G401 (cell line): ENCODE measurements around the gene OR56A5. TPM values are rescaled to one million over a fixed set of nuclear protein-coding genes. Genes with fewer than 3 reads are reported as not detected.
"Not testable (repeated sequence)": the region's sequence is repeated elsewhere in the genome, so short reads cannot be mapped to it uniquely, and the experiment has no call there.

Source experiments
- DNase-seq: peaks from one replicate; pipeline ENCODE4 v3.0.0-alpha.2; 2015; ENCODE audit warnings: low spot score
- in situ Hi-C: cut with HindIII; loops from 2 replicates; pipeline ENCODE4 v1.10.0; 2016; ENCODE audit warnings: low sequenced_read_pairs, mixed read lengths
- total RNA-seq: library from RNA; depleted of rRNA; stranded (reverse); fragments of >200 nt; shearing (Covaris generic); gene quantifications from 2 replicates; pipeline ENCODE4 v1.2.3, GENCODE V29; 2014; rRNA removed

OR56A5 gene, protein sequence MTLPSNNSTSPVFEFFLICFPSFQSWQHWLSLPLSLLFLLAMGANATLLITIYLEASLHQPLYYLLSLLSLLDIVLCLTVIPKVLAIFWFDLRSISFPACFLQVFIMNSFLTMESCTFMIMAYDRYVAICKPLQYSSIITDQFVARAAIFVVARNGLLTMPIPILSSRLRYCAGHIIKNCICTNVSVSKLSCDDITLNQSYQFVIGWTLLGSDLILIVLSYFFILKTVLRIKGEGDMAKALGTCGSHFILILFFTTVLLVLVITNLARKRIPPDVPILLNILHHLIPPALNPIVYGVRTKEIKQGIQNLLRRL
- total RNA-seq: not detected in 2 replicates

DNA sequence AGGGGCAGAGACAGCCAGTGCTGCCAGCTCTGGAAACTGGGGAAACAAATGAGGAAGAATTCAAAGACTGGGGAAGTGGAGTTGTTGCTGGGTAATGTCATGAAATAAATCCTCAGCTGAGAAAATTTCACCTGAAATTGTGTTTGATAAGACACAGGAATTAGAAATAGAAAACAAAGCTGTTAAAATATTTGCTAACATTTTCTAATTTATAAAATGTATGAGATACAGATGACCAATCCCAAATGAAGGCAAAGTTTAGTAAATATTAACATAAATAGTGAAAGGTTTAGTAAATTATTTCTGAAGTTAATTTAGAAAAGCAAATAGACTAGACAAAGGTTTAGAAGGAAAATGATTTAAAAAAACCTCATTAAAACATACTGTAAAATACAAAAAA is at the start of gene OR56A5:
Gene OR56A5 (minus strand): TSS at position 101 of the 400 bp plus-strand sequence. CDS start 0 bp downstream, at position 101.
- DNase-seq: no peak
- in situ Hi-C loops: no loop called here

DNA sequence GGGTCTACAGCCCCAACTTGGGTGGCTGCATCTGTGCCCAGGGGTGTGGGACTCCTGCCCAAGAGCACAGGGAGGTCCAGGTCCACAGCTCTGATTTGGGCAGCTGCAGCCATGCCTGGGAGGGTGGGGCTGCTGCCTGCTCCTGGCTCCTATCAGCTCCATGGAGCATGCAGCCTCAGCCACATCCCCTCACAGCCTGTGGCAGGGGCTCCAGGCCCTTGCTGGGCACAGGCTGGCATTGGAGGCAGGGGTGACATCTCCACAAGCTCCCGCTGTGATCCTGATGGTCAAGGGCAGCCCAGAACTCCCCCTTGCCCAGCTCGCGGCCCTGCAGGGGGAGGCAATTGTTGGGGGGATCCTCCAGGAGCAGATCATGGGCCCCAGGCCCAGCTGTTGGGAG is 44.7 kb upstream of the OR56A5 start:
- in situ Hi-C loops: no loop called here
- DNase-seq: no peak

DNA sequence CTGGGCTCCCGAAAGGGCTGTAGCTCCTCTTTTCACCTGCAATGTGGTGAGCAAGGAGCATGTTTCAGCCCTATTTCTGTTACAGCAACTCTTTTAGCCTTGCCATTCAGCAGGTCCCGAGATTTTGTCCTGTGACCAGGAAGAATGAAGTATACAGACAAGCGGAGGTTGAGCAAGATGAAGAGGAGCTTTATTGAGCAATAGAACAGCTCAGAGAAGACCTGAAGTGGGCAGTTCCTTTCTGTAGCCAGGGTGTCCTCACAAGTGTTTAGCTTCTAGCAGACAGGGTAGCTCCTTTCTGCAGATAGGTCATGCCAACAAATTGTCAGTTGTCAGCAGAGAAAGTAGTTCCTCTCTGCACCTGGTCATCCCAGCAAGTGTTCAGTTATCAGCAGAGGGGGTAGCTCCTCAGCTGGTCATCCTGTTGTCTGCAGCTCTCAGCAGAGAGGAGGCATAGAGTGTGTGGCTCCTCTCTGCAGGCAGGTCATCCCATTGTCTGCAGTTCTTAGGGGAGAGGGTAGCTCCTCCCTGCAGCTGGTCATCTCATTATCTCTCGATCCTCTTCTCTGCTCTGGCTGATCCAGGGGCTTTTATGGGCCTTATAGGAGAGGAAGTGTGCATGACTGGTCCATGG is 43.9 kb upstream of the OR56A5 start:
- in situ Hi-C loops: no loop called here
- DNase-seq: no peak

DNA sequence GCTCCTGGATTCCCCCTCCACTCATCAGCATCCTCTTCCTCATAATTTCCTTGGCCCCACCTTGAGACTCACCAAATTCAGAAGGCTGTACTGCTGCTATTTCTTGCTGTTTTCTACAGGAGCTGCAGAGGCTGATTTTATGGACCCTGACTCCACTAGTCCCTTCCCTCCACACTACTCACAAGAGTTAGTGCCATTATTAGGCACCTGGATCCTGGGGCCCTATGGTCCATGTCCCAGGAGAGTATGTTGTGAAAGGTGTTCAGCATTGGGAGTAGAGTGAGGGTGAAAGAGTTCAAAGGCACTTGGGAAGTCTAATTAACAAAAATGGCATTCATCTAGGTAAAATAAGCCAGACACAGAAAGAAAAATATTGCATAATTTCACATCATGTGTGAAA is 38.6 kb upstream of the OR56A5 start, which contains the start of gene OR56A4:
Gene OR56A4 (minus strand): TSS at position 101 of the 400 bp plus-strand sequence. CDS start 3,954 bp downstream, outside the sequence.
- no peak for DNase-seq
- in situ Hi-C loops: no loop called here

DNA sequence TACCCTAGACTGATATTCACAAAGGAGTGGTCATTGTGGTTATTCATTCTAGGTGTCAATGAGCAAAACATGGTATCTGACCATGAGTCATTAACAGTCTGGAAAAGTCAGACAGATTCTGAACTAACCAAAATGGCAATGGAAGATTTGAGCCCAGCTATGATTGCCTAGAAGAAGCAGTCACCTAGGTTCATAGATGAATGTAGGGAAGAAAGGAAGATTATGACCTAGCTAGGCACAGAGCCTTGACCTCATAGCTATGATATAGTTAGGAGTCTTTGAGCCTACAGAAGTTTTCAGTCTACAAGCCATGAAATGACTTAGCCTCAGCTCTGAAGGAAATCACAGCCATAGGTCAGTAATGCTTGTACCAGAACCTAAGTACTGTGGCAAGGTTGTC is 38.1 kb upstream of the OR56A5 start:
- no peak for DNase-seq
- in situ Hi-C loops: no loop called here

DNA sequence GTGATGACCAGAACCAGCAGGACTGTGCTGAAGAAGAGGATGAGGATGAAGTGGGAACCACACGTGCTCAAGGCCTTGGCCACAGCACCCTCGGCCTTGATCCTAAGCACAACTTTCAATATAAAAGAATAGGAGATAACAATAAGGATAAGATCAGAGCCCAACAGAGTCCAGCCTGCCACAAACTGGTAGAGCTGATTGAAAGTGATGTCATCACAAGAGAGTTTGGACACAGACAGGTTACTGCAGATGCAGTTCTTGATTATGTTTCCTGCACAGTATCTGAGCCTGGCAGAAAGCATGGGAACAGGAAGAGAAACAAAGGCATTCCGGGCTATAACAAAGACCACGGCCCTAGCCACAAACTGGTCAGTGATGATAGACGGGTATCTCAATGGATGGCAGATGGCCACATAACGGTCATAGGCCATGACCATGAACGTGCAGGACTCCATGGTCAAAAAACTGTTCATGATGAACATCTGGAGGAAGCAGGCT is 34.0 kb upstream of the OR56A5 start:
- DNase-seq: no peak
- in situ Hi-C loops: no loop called here

DNA sequence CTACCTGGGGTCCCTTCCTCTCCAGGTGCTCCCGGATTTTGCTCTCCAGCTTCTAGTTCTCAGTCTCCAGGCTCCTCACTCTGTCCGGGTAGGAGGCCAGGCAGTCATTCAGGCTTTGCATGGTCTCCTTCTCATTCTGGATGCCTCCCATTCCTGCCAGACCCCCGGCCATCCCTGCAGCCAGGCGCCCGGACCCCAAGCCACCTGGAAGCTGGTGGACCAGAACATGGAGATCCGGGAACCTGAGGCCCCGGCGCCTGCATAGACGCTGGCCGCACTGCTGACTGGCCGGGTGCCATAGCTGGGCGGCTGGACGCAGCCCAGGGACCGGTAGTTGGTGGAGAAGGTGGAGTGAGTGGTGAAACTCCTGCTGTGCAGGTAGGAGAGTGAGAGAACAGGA is 26.5 kb upstream of the OR56A5 start:
- in situ Hi-C loops: no loop called here
- DNase-seq: no peak

DNA sequence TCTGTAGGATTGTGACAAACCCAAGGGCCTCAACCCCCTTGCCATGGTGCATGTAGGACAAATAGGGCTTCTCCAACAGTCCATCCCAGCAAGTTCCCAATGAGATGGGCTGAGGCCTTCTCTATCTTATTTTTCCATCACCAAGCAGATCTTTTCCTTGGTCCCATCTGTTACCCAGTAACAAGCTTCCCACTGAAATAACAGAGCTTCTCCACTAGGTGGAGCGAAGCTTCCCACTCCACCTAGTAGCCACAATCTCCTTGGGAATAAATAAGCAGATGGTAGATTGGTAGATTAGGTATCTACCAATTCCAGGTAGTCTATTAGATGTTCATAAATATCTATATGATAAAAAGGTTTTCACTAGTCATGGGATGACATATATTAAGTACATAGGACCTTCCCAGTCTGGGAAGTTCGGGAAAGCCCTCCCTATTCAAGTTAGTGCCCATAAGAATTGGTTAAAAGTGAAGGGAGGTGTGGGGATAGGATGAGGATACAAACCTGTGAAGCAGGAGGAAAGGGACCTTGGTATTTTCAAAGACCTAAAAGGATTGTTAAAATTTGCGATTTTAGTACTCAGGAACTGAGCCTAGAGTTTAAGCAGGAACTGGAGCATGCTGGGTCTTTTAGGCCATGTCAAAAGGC is 24.4 kb upstream of the OR56A5 start:
- in situ Hi-C loops: no loop called here
- peak; percentile 49 for DNase-seq

DNA sequence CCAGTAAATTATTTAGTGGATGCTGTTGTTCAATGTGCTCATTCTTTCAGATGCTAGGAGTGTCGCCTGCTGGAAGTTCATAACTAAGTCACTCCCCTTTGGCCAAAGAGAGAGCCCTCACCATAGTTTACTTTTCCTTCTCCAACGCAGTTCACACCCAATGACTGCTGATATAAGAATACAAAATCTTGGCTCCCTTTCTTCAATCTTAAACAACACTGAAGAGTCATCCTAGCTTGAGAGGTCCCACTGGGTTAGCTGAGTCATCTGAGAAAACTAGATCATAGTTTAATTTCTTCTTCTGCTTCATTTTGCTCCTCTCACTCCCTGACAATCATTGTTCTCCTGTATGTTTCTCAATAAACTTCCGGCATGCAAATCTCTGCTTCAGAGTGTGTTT is 23.9 kb upstream of the OR56A5 start:
- in situ Hi-C loops: no loop called here
- DNase-seq: no peak

DNA sequence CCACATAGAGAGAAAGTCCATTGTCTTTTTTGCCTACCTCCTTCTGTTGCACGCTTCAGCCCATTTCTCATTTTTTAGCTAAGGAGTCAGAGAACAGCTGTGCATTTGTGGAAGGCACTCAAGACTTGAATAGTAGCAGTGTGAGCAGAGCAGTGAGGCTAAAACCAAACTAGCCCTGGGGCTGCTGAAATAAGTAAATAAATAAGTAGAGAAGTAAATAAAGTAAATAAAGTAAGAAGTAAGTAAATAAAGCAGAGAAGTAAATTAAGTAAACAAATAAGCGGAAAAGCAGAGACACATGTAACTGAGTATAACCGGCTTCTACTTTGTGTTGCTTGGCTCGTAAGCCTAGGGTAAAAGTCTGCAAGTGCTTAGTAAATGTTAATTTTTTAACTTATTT is 20.9 kb upstream of the OR56A5 start:
- no peak for DNase-seq
- in situ Hi-C loops: no loop called here

DNA sequence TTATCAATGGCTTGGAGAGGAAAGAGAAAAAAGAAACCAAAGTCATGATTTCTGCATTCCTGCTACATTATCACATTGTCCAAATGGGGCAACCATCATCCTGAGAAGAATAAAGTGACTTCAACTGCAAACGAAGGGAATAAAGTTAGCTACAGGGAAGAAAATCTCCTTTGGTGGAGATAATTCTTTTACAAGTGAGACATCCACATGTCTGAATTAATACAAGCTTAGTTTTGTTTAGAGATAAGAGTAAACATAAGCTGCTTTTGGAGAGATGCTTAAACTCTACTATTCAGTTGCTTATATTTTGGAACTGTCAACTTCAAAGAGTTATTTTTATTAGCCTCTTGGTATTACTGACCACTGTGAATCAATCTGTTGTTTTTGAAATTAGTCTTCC is 18.6 kb upstream of the OR56A5 start, which contains the start of gene OR52L1:
Gene OR52L1 (minus strand): TSS at position 101 of the 400 bp plus-strand sequence. CDS start 55 bp downstream, at position 46.
- in situ Hi-C loops: no loop called here
- DNase-seq: no peak

DNA sequence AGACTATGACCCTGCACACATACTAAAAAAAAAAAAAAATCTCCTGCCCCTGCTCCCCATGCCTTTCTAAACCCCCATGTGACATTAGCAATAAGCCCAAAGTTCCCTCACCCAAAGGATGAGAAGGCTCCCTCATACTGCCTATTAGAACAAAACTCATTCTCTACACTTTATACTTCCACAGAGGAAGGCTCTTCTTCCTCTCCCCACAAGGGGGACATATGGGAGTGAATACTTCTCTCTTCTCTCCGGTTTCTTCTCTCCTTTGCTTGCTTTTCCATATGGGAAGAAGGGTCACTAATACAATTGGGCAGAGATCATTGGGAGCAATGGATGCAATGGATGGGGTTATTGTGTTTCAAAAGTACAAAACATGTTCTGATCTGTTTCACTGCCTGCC is 15.1 kb upstream of the OR56A5 start:
- in situ Hi-C loops: no loop called here
- no peak for DNase-seq

DNA sequence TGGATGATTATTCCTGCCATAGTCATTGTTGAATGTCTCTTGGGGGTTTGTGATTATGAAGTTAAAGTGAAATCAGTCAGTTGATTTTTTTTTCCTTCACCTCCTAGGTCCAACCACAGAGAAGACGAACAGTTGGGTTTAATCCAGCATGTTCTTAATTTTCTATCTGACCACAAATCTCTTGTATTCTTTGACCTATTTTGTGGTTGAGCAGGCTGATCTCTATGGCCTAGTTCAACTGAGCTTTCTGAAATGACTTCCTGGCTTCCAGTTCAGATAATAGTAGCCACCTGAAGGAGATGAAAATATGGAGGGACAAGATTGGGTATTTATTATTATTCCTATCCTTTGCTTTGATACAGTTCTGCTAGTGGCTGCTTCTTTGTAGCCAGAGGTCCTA is 5.2 kb upstream of the OR56A5 start:
- in situ Hi-C loops: no loop called here
- no peak for DNase-seq

DNA sequence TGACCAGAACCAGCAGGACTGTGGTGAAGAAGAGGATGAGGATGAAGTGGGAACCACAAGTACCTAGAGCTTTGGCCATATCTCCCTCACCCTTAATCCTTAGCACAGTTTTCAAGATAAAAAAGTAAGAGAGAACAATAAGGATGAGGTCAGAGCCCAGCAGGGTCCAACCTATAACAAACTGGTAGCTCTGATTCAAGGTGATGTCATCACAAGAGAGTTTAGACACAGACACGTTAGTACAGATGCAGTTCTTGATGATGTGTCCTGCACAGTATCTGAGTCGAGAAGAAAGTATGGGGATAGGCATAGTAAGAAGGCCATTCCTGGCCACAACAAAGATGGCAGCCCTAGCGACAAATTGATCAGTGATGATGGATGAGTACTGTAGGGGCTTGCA is 586 bp downstream of the OR56A5 start:
- DNase-seq: no peak
- in situ Hi-C loops: no loop called here

DNA sequence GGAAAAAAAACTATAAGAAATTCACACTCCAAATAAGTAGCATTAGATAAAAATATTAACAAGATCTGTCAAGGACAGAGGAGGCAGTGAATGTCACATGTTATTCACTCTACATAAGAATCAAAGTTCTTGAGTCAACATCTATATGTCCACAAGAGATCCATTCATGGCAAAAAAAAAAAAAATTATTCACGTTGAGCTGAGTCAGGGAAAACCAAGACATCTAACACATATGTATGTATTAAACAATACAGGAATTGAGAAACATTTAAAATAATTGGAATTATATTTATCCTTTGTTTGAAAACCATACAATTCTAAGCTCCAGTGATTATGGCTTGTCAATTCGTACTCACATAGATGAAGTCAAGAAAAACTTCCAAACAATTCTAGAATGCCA is 1.3 kb downstream of the OR56A5 start:
- in situ Hi-C loops: no loop called here

DNA sequence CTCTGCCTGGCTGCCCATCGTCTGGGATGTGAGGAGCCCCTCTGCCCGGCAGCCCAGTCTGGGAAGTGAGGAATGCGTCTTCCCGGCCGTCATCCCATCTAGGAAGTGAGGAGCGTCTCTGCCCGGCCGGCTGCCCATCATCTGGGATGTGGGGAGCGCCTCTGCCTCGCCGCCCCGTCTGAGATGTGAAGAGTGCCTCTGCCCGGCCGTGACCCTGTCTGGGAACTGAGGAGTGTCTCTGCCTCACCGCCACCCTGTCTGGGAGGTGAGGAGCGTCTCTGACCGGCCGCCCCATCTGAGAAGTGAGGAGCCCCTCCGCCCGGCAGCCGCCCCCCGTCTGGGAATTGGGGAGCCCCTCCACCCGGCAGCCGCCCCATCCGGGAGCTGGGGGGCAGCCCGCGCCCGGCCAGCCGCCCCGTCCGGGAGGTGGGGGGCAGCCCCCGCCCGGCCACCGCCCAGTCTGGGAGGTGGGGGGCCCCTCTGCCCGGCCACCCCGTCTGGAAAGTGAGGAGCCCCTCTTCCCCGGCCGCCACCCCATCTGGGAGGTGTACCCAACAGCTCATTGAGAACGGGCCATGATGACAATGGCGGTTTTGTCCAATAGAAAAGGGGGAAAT is 7.5 kb downstream of the OR56A5 start:
- DNase-seq, in situ Hi-C loops: not testable (repeated sequence)

More for the DNA sequence above, 1.3 kb downstream of the OR56A5 start:
- no peak for DNase-seq

DNA sequence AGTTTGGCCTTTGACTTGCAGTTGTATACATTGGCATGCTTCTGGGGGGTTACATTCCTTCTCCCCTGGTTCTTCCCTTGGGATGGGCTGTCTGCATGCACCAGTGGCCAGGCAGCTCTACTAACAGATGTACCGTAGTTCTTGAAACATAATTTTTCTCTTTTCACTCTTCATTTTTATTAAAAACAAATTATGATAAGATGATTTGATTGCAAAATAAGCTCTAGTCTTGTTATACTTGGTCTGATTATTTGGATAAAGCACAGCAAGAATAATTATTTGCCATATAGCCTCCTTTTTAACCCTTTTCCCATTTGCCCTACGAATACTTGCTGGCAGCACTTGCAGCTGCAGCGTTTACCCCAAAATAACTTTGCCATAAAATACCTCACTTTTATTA is 12.7 kb downstream of the OR56A5 start:
- in situ Hi-C loops: no loop called here
- DNase-seq: no peak

DNA sequence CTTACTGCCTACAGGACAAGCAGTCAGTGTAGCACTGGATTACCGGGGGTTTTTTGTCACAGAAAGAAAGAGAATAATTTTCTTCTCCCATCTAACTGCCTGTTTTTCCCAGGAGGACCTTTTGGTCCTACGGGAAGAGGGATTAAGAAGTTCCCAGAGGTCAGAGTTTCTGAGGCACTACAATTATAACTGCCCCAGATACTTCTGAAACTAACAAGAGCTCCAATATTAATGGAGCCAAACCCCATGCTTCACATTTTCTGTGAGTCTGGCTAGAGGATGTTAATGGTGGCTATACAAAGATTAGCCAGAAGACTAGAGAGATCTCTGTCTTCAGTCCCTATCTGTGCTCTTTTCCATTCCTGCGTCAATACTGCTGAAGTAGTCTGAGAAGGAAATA is 26.3 kb downstream of the OR56A5 start, which contains the start of gene OR56A3:
Gene OR56A3 (plus strand): TSS at position 301 of the 400 bp plus-strand sequence. CDS start 5,096 bp downstream, outside the sequence.
- in situ Hi-C loops: no loop called here

DNA sequence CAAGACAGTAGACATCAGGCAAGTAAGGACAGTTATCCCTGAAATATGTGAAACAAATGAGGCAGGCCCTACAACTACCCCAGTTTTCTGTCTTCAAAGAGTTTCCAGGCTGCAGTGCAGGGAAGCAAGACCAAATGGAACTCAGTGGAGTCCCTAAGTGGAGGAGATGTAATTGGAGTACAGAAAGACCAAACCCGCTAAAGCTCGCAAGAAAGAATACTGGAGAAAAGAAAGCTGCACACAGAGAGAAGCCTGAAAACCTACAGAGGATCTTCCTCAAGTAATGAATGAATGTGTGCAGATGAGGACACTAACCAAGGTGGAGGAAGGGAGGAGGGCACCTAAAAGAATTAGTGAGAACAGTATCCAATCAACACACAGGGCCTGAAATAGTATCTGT is 27.5 kb downstream of the OR56A5 start:
- in situ Hi-C loops: no loop called here
- no peak for DNase-seq

More for the DNA sequence above, 26.3 kb downstream of the OR56A5 start, which contains the start of gene OR56A3:
- DNase-seq: no peak
